ENCODE data around the gene RCSD1.

The RCSD1 gene

GRCh38 chr1:167621780-167622313 lies 8.2 kb upstream of the RCSD1 start:
- Histone ChIP-seq H3K27me3 (ENCODE audit: insufficient read depth, low read length, poor library complexity, severe bottlenecking) (no peaks in the 10 kb centered on the region), H3K4me2 (ENCODE audit: low read depth, low read length, poor library complexity, severe bottlenecking) (no peak overlapping the region), H3K9me3 (ENCODE audit: insufficient read depth, low read depth, low read length) (no peaks in the 10 kb centered on the region), H4K20me1 (ENCODE audit: insufficient read depth, low read length, poor library complexity, severe bottlenecking) (no peaks in the 10 kb centered on the region), H3K4me1 (ENCODE audit: insufficient read depth, low read length, poor library complexity, severe bottlenecking) (peaks cover 57% of the 10 kb centered on the region), H3F3A (ENCODE audit: low read depth) (peaks cover 16% of the 10 kb centered on the region; the same call in 1 of the 2 replicates), H3K9ac (ENCODE audit: low read depth, low read length, poor library complexity, severe bottlenecking) (no peak overlapping the region), H3K36me3 (ENCODE audit: insufficient read depth, low read length) (no peaks in the 10 kb centered on the region), H3K79me2 (ENCODE audit: insufficient read depth, low read length) (peaks cover 7% of the 10 kb centered on the region; the same call in 1 of the 2 replicates), H3K4me3 (ENCODE audit: low read length, poor library complexity, severe bottlenecking) (no peak overlapping the region), H2AFZ (ENCODE audit: low read length) (no peak overlapping the region), H3K9me2 (replicated peaks; ENCODE audit: low read depth, low read length) (no peaks in the 10 kb centered on the region)
- no peak for TF ChIP-seq EZH2phosphoT487 (IDR thresholded peaks at IDR 0.05; ENCODE audit: borderline replicate concordance)
- TF ChIP-seq, protein P1, sequence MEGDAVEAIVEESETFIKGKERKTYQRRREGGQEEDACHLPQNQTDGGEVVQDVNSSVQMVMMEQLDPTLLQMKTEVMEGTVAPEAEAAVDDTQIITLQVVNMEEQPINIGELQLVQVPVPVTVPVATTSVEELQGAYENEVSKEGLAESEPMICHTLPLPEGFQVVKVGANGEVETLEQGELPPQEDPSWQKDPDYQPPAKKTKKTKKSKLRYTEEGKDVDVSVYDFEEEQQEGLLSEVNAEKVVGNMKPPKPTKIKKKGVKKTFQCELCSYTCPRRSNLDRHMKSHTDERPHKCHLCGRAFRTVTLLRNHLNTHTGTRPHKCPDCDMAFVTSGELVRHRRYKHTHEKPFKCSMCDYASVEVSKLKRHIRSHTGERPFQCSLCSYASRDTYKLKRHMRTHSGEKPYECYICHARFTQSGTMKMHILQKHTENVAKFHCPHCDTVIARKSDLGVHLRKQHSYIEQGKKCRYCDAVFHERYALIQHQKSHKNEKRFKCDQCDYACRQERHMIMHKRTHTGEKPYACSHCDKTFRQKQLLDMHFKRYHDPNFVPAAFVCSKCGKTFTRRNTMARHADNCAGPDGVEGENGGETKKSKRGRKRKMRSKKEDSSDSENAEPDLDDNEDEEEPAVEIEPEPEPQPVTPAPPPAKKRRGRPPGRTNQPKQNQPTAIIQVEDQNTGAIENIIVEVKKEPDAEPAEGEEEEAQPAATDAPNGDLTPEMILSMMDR (conservative IDR thresholded peaks at IDR 0.05; ENCODE audit: low read length), result no peak

DNA sequence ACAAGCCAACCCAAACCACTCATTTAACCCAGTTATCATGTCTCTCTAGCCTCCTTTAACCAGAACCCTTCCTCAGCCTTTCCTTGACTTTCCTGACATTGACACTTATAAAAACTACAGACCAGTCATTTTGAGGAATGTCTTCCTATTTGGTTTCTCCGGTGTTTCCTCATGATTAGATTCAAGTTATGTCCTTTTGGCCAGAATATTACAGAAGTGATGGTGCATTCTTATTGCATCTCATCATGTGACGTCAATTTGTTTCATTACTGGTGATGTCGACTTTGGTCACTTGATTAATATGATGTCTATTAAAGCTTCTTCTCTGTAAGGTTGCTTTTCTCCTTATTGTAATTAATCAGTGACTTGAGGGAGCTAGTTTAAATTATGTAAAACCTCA lies 6.1 kb upstream of the RCSD1 start:
- Histone ChIP-seq H3K79me2 (ENCODE audit: insufficient read depth, low read length) (peaks cover 10% of the 10 kb centered on the region), H2AFZ (ENCODE audit: low read length) (no peak overlapping the region), H3F3A (ENCODE audit: low read depth) (peaks cover 12% of the 10 kb centered on the region; the same call in 1 of the 2 replicates), H3K36me3 (ENCODE audit: insufficient read depth, low read length) (no peaks in the 10 kb centered on the region), H3K4me2 (ENCODE audit: low read depth, low read length, poor library complexity, severe bottlenecking) (no peak overlapping the region), H3K4me1 (ENCODE audit: insufficient read depth, low read length, poor library complexity, severe bottlenecking) (peaks cover 52% of the 10 kb centered on the region), H3K27me3 (ENCODE audit: insufficient read depth, low read length, poor library complexity, severe bottlenecking) (no peaks in the 10 kb centered on the region), H3K9me3 (ENCODE audit: insufficient read depth, low read depth, low read length) (no peaks in the 10 kb centered on the region), H3K9me2 (replicated peaks; ENCODE audit: low read depth, low read length) (no peaks in the 10 kb centered on the region), H3K9ac (ENCODE audit: low read depth, low read length, poor library complexity, severe bottlenecking) (no peak overlapping the region), H3K4me3 (ENCODE audit: low read length, poor library complexity, severe bottlenecking) (no peak overlapping the region), H4K20me1 (ENCODE audit: insufficient read depth, low read length, poor library complexity, severe bottlenecking) (no peaks in the 10 kb centered on the region)
- TF ChIP-seq EZH2phosphoT487 (IDR thresholded peaks at IDR 0.05; ENCODE audit: borderline replicate concordance), result no peak

DNA sequence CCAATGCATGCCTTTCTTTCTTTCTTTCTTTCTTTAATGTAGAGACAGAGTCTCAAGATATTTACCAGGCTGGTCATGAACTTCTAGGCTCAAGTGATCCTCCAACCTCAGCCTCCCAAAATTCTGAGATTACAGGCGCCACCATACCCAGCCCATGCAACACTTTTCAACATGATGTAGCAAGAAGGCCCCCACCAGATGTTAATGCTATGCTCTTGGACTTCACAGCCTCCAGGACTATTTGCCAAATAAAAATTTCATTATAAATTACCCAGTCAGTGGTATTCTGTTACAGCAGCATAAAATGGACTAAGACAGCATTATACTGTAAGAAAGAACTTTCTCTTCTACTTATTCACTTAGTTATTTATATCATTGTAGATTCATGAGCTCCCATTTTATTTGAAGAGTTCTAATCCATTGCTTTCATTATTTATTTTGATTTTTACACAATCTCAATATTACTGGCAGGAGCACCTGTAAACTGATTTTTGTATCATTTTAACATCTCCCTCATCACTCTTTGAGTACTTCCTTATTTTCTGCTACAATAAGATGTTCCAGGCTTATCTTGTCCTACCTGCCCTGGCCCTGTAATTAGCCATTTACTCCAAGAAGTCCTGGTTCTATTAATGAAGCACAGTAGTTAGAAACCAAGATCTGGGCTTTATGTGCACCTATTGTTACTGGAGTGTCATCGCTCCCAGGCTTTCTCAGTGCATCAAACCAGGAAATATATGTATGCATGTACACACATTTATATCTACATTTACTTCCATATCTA lies 4.8 kb upstream of the RCSD1 start:
- H3F3A ChIP-seq (ENCODE audit: low read depth), result peaks cover 12% of the 10 kb centered on the region; the same call in 1 of the 2 replicates
- H3K4me1 ChIP-seq (ENCODE audit: insufficient read depth, low read length, poor library complexity, severe bottlenecking), result peaks cover 51% of the 10 kb centered on the region
- no peak overlapping the region for H2AFZ ChIP-seq (ENCODE audit: low read length)
- no peak overlapping the region for H3K9ac ChIP-seq (ENCODE audit: low read depth, low read length, poor library complexity, severe bottlenecking)
- TF ChIP-seq, protein P1 (conservative IDR thresholded peaks at IDR 0.05; ENCODE audit: low read length), result no peak
- no peak for TF ChIP-seq EZH2phosphoT487 (IDR thresholded peaks at IDR 0.05; ENCODE audit: borderline replicate concordance)
- H3K4me2 ChIP-seq (ENCODE audit: low read depth, low read length, poor library complexity, severe bottlenecking), result no peak overlapping the region
- H3K36me3 ChIP-seq (ENCODE audit: insufficient read depth, low read length), result no peaks in the 10 kb centered on the region
- no peaks in the 10 kb centered on the region for H4K20me1 ChIP-seq (ENCODE audit: insufficient read depth, low read length, poor library complexity, severe bottlenecking)
- no peaks in the 10 kb centered on the region for H3K9me3 ChIP-seq (ENCODE audit: insufficient read depth, low read depth, low read length)
- peaks cover 23% of the 10 kb centered on the region for H3K79me2 ChIP-seq (ENCODE audit: insufficient read depth, low read length)
- H3K27me3 ChIP-seq (ENCODE audit: insufficient read depth, low read length, poor library complexity, severe bottlenecking), result peaks cover 1% of the 10 kb centered on the region
- H3K9me2 ChIP-seq (replicated peaks; ENCODE audit: low read depth, low read length), result no peaks in the 10 kb centered on the region
- H3K4me3 ChIP-seq (ENCODE audit: low read length, poor library complexity, severe bottlenecking), result no peak overlapping the region
